ENCODE measurements around the gene LRRC47. TPM values are rescaled to one million over a fixed set of nuclear protein-coding genes. Genes with fewer than 3 reads are reported as not detected.

The LRRC47 gene
- total RNA-seq, 1 experiment from 2014 or later, result 65.1 TPM

DNA sequence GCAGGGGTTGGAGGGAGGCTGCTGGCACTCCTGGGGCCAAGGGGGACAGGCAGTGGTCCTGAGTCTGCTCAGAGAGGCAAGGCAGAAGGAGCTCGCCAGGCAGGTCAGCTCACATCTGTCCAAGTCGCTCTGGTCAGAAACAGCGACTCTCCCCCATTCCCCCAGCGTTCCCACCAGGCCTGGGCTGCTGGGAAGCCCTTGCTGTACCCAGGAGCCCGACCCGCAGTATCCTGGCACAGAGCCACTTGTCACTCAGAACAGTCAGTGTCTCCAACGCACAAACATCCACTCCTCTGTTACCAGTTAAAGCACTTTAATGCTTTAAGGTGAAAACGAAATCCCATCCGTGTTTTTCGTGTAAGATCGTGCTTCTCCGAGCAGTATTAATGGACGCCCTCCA lies 60.6 kb downstream of the LRRC47 start:
- Histone ChIP-seq H2BK12ac (ENCODE audit: insufficient read length, low read depth, low read length) (no peak overlapping the region), H3K4me1 (ENCODE audit: insufficient read depth, low read length) (no peaks in the 10 kb centered on the region), H3K56ac (ENCODE audit: insufficient read length, low read depth, low read length) (no peak overlapping the region), H3K23me2 (ENCODE audit: insufficient read length, low read depth, low read length, poor library complexity, severe bottlenecking) (no peaks in the 10 kb centered on the region), H2BK20ac (ENCODE audit: low read depth, low read length, poor library complexity, severe bottlenecking) (no peak overlapping the region), H3K14ac (ENCODE audit: insufficient read depth, low read length) (no peak overlapping the region), H2BK120ac (ENCODE audit: low read depth, low read length, poor library complexity, severe bottlenecking) (no peak overlapping the region), H3K27ac (ENCODE audit: insufficient read length, low read depth, low read length) (no peak overlapping the region), H4K5ac (ENCODE audit: insufficient read length, low read depth, low read length) (no peak overlapping the region), H3T11ph (ENCODE audit: low read length) (no peak overlapping the region), H3K9ac (ENCODE audit: extremely low read depth, insufficient read length, low read length) (no peak overlapping the region), H3K27me3 (ENCODE audit: insufficient read depth, low read length) (no peaks in the 10 kb centered on the region), H3K79me1 (ENCODE audit: insufficient read depth, low read depth, low read length, poor library complexity, severe bottlenecking) (no peaks in the 10 kb centered on the region), H3K23ac (ENCODE audit: insufficient read length, low read depth, low read length) (no peak overlapping the region), H2AK5ac (ENCODE audit: insufficient read length, low read length) (no peak overlapping the region), H2BK15ac (ENCODE audit: low read depth, low read length) (no peak overlapping the region), H4K91ac (ENCODE audit: insufficient read length, low read depth, low read length) (no peak overlapping the region), H4K8ac (replicated peaks; ENCODE audit: insufficient read length, low read depth, low read length) (no peak overlapping the region), H3K79me2 (ENCODE audit: insufficient read depth, low read length) (no peaks in the 10 kb centered on the region), H3K18ac (ENCODE audit: insufficient read length, low read depth, low read length) (no peak overlapping the region), H2BK5ac (ENCODE audit: insufficient read length, low read length) (no peak overlapping the region), H2AFZ (ENCODE audit: low read length) (no peak overlapping the region), H4K20me1 (ENCODE audit: control insufficient read depth, insufficient read depth, insufficient read length) (no peaks in the 10 kb centered on the region), H3K4ac (ENCODE audit: low read depth, low read length) (no peak overlapping the region), H3K9me3 (ENCODE audit: control insufficient read depth, low read depth, low read length) (no peaks in the 10 kb centered on the region), H3K4me2 (ENCODE audit: insufficient read depth, insufficient read length, low read length) (no peak overlapping the region)
- DNase-seq, result no peak
- H3K27ac Mint-ChIP-seq, result no peak overlapping the region
- TF ChIP-seq, protein P1, sequence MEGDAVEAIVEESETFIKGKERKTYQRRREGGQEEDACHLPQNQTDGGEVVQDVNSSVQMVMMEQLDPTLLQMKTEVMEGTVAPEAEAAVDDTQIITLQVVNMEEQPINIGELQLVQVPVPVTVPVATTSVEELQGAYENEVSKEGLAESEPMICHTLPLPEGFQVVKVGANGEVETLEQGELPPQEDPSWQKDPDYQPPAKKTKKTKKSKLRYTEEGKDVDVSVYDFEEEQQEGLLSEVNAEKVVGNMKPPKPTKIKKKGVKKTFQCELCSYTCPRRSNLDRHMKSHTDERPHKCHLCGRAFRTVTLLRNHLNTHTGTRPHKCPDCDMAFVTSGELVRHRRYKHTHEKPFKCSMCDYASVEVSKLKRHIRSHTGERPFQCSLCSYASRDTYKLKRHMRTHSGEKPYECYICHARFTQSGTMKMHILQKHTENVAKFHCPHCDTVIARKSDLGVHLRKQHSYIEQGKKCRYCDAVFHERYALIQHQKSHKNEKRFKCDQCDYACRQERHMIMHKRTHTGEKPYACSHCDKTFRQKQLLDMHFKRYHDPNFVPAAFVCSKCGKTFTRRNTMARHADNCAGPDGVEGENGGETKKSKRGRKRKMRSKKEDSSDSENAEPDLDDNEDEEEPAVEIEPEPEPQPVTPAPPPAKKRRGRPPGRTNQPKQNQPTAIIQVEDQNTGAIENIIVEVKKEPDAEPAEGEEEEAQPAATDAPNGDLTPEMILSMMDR (conservative IDR thresholded peaks at IDR 0.05), result no peak
- WGBS (ENCODE audit: extremely low coverage, insufficient read length, low lambda C conversion rate), result no CpG with 5 or more reads among the region's 13 CpGs
- H3K36me3 Mint-ChIP-seq (ENCODE audit: insufficient read depth in 1 of 3, low read depth in 3 of 3), result peaks cover 8 to 19% (median 10%) of the 10 kb centered on the region in 3 experiments; a peak in 5 of 7 replicates
- no peaks in the 10 kb centered on the region for H3K9me3 Mint-ChIP-seq
- no peak overlapping the region for H3K4me3 Mint-ChIP-seq
- peaks cover 0 to 13% of the 10 kb centered on the region in 2 experiments; a peak in 2 of 4 replicates for H3K4me1 Mint-ChIP-seq
- no peaks in the 10 kb centered on the region for H3K27me3 Mint-ChIP-seq (ENCODE audit: low read depth)
